ENCODE measurements around the gene ZNF180.
A peak's percentile ranks its signal among the peaks of the same experiment; 100 is the strongest.
"Not testable (repeated sequence)": the region's sequence is repeated elsewhere in the genome, so short reads cannot be mapped to it uniquely, and the experiment has no call there.

Gene ZNF180

GRCh38 chr19:44496711-44497110 is 3.6 kb downstream of the ZNF180 start:
- DNase-seq: no peak

GRCh38 chr19:44476559-44477408 is 23.5 kb downstream of the ZNF180 start:
- peak in 1 of 5 donors; percentile 8 for DNase-seq

- DNase-seq: not testable (repeated sequence)
These were observed 31.6 kb downstream of the ZNF180 start for GRCh38 chr19:44468730-44469129.

- not testable (repeated sequence) for DNase-seq
These were observed 37.6 kb downstream of the ZNF180 start for GRCh38 chr19:44462600-44463286.

GRCh38 chr19:44456016-44456415 is 44.3 kb downstream of the ZNF180 start:
- DNase-seq: not testable (repeated sequence)

- DNase-seq: no peak
These were observed 45.2 kb downstream of the ZNF180 start for GRCh38 chr19:44455100-44455499.

- no peak for DNase-seq
These were observed 48.0 kb downstream of the ZNF180 start for GRCh38 chr19:44452367-44452766.

GRCh38 chr19:44451687-44452086 is 48.6 kb downstream of the ZNF180 start:
- DNase-seq: no peak

- peak; percentile 16 to 54 (median 40) for DNase-seq
These were observed 52.2 kb downstream of the ZNF180 start, which contains the start of gene ZNF229 for GRCh38 chr19:44447916-44448674. Gene ZNF229, minus strand, starts transcription at chr19:44448472. Its CDS starts 5,625 bp downstream, at chr19:44442847.

GRCh38 chr19:44438441-44438840 is 61.9 kb downstream of the ZNF180 start:
- no peak for DNase-seq

- no peak for DNase-seq
These were observed 64.9 kb downstream of the ZNF180 start for GRCh38 chr19:44435441-44435840.

GRCh38 chr19:44430956-44431355 is 69.4 kb downstream of the ZNF180 start:
- no peak for DNase-seq

Data from T-helper 1 cell (primary cell).